ENCODE measurements around the gene MCF2L2.
"Not testable (repeated sequence)": the region's sequence is repeated elsewhere in the genome, so short reads cannot be mapped to it uniquely, and the experiment has no call there.

The MCF2L2 gene

GRCh38 chr3:183444748-183445147 is 16.3 kb upstream of the MCF2L2 start:
- no peak for DNase-seq (ENCODE audit: low read depth in 2 of 2)

- no peak for DNase-seq (ENCODE audit: low read depth in 2 of 2)
Observed at GRCh38 chr3:183443395-183444385, 15.3 kb upstream of the MCF2L2 start.

- DNase-seq (ENCODE audit: low read depth in 2 of 2): no peak
Observed at GRCh38 chr3:183442994-183443393, 14.6 kb upstream of the MCF2L2 start.

GRCh38 chr3:183440521-183440920 is 12.1 kb upstream of the MCF2L2 start:
- DNase-seq (ENCODE audit: low read depth in 2 of 2): not testable (repeated sequence)

- DNase-seq (ENCODE audit: low read depth in 2 of 2): no peak
Observed at GRCh38 chr3:183439515-183439914, 11.1 kb upstream of the MCF2L2 start.

- no peak for DNase-seq (ENCODE audit: low read depth in 2 of 2)
Observed at GRCh38 chr3:183438735-183439134, 10.3 kb upstream of the MCF2L2 start.

- no peak for DNase-seq (ENCODE audit: low read depth in 2 of 2)
Observed at GRCh38 chr3:183437666-183438564, 9.5 kb upstream of the MCF2L2 start.

- DNase-seq (ENCODE audit: low read depth in 2 of 2): no peak
Observed at GRCh38 chr3:183437061-183437460, 8.6 kb upstream of the MCF2L2 start.

- DNase-seq (ENCODE audit: low read depth in 2 of 2): peak in 1 of 2 donors; percentile 19
Observed at GRCh38 chr3:183435661-183436060, 7.2 kb upstream of the MCF2L2 start.

- no peak for DNase-seq (ENCODE audit: low read depth in 2 of 2)
Observed at GRCh38 chr3:183434992-183435391, 6.6 kb upstream of the MCF2L2 start.

- DNase-seq (ENCODE audit: low read depth in 2 of 2): no peak
Observed at GRCh38 chr3:183434503-183434902, 6.1 kb upstream of the MCF2L2 start.

GRCh38 chr3:183430325-183430957 is 2.0 kb upstream of the MCF2L2 start:
- no peak for DNase-seq (ENCODE audit: low read depth in 2 of 2)

GRCh38 chr3:183427876-183428446 is 458 bp downstream of the MCF2L2 start:
- DNase-seq (ENCODE audit: low read depth in 2 of 2): no peak

- no peak for DNase-seq (ENCODE audit: low read depth in 2 of 2)
Observed at GRCh38 chr3:183427196-183427875, 1.1 kb downstream of the MCF2L2 start.

GRCh38 chr3:183418807-183419206 is 9.6 kb downstream of the MCF2L2 start:
- not testable (repeated sequence) for DNase-seq (ENCODE audit: low read depth in 2 of 2)

GRCh38 chr3:183411216-183411922 is 17.1 kb downstream of the MCF2L2 start:
- DNase-seq (ENCODE audit: low read depth in 2 of 2): no peak

- DNase-seq (ENCODE audit: low read depth in 2 of 2): no peak
Observed at GRCh38 chr3:183410759-183411158, 17.7 kb downstream of the MCF2L2 start.

- no peak for DNase-seq (ENCODE audit: low read depth in 2 of 2)
Observed at GRCh38 chr3:183410280-183410679, 18.1 kb downstream of the MCF2L2 start.

GRCh38 chr3:183409219-183409618 is 19.2 kb downstream of the MCF2L2 start:
- DNase-seq (ENCODE audit: low read depth in 2 of 2): no peak

GRCh38 chr3:183401678-183402077 is 26.7 kb downstream of the MCF2L2 start:
- DNase-seq (ENCODE audit: low read depth in 2 of 2): no peak
